GM12878 (cell line): ENCODE data around the gene EPS8.

Experiments used
- CTCF ChIP-seq, 3 experiments: IDR thresholded peaks in 2 of 3; conservative IDR thresholded peaks in 1 of 3; 2 replicates each; pipeline ENCODE4 v1.5.1; 2011; ENCODE audit warnings: low read depth in 3 of 3, low read length in 3 of 3, mild to moderate bottlenecking in 3 of 3, control low read depth in 2 of 3, moderate library complexity in 2 of 3, inconsistent platforms in 1 of 3, mixed read lengths in 1 of 3; ENCODE audit not compliant: control insufficient read depth in 2 of 3, insufficient read depth in 1 of 3; ENCODE audit errors: extremely low read depth in 1 of 3
- E2F4 ChIP-seq: IDR thresholded peaks from 2 replicates; pipeline ENCODE4 v1.6.1; 2012; ENCODE audit warnings: low read depth, low read length, improper control_type of control experiment
- NR2C2 ChIP-seq: IDR thresholded peaks from 2 replicates; pipeline ENCODE4 v1.6.1; 2011; ENCODE audit warnings: borderline replicate concordance, low read depth; ENCODE audit not compliant: control insufficient read depth, insufficient read length
- TCF12 ChIP-seq: IDR thresholded peaks from 2 replicates; pipeline ENCODE4 v1.6.1; 2011; ENCODE audit warnings: low read depth, mild to moderate bottlenecking, low read length
- ZBTB4 ChIP-seq: fragments of 450-650 bp; formaldehyde crosslinking; IDR thresholded peaks from 2 replicates; pipeline ENCODE4 v1.4.0; 2022; ENCODE audit warnings: mild to moderate bottlenecking, moderate library complexity
- TF ChIP-seq, protein P1 (sequence below): IDR thresholded peaks from 2 replicates; pipeline ENCODE4 v1.6.1; 2012; ENCODE audit warnings: low read depth, low read length, improper control_type of control experiment

DNA sequence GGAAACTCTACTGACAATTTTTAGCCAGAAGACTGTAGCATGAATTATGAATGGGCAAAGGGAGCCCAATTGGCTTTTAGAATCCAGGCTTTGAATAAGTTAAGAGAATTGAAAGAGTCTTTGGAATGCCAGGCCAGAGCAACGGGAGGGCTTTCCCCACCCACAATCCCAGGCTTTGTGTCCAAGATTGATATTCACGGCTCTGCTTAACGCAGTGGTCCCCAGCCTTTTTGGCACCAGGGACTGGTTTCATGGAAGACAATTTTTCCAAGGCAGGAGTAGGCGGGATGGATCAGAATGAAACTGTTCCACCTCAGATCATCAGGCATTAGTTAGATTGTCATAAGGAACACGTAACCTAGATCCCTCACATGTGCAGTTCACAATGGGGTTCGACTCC lies 79.6 kb downstream of the EPS8 start:
- no peak for TF ChIP-seq CTCF (IDR thresholded peaks at IDR 0.05 in 2 of 3, conservative IDR thresholded peaks at IDR 0.05 in 1 of 3; ENCODE audit: control insufficient read depth in 2 of 3, extremely low read depth in 1 of 3, insufficient read depth in 1 of 3, low read depth in 3 of 3, low read length in 3 of 3)
- no peak for TF ChIP-seq ZBTB4 (CRISPR knock-in tag)
- no peak for TF ChIP-seq TCF12
- TF ChIP-seq, protein P1, sequence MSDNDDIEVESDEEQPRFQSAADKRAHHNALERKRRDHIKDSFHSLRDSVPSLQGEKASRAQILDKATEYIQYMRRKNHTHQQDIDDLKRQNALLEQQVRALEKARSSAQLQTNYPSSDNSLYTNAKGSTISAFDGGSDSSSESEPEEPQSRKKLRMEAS: no peak
- no peak for TF ChIP-seq E2F4
- TF ChIP-seq NR2C2: no peak
